Endodermal cell (in vitro differentiated cells): ENCODE results near the gene PTPRM. TPM values are rescaled to one million over a fixed set of nuclear protein-coding genes. Genes with fewer than 3 reads are reported as not detected.

ENCODE experiments used
- DNase-seq: peaks from one replicate; pipeline ENCODE4 v3.0.0-alpha.2; 2017
- H3K27ac ChIP-seq: 2 replicates; pipeline ENCODE4 v1.5.1; 2013; ENCODE audit warnings: mild to moderate bottlenecking, low read depth, low read length, moderate library complexity
- H3K27me3 ChIP-seq: 2 replicates; pipeline ENCODE4 v1.6.1; 2013; ENCODE audit warnings: mild to moderate bottlenecking, low read length, moderate library complexity; ENCODE audit not compliant: insufficient read depth, control insufficient read depth, poor library complexity, severe bottlenecking
- H3K36me3 ChIP-seq: 2 replicates; pipeline ENCODE4 v1.7.0; 2013; ENCODE audit warnings: mild to moderate bottlenecking, low read length, moderate library complexity; ENCODE audit not compliant: control insufficient read depth, insufficient read depth
- H3K4me1 ChIP-seq: one replicate; pipeline ENCODE4 v1.7.0; 2013; ENCODE audit warnings: low read length; ENCODE audit not compliant: control insufficient read depth, insufficient read depth
- H3K4me3 ChIP-seq: 2 replicates; pipeline ENCODE4 v1.5.1; 2013; ENCODE audit warnings: mild to moderate bottlenecking, low read length, moderate library complexity
- H3K9ac ChIP-seq: 2 replicates; pipeline ENCODE4 v1.6.1; 2013; ENCODE audit warnings: mild to moderate bottlenecking, low read length, moderate library complexity; ENCODE audit not compliant: poor library complexity, severe bottlenecking; ENCODE audit errors: extremely low read depth
- H3K9me3 ChIP-seq: 2 replicates; pipeline ENCODE4 v1.6.1; 2013; ENCODE audit warnings: mild to moderate bottlenecking, low read length, moderate library complexity; ENCODE audit not compliant: control insufficient read depth
- H3K27ac Mint-ChIP-seq: 2 replicates; pipeline ENCODE4 v1.8.0; 2020; ENCODE audit warnings: mixed read lengths
- H3K27me3 Mint-ChIP-seq: 2 replicates; pipeline ENCODE4 v1.8.0; 2021; ENCODE audit warnings: mild to moderate bottlenecking, mixed read lengths; ENCODE audit not compliant: insufficient read depth
- H3K36me3 Mint-ChIP-seq: 2 replicates; pipeline ENCODE4 v1.8.0; 2020; ENCODE audit warnings: low read depth, mixed read lengths
- H3K4me1 Mint-ChIP-seq: 2 replicates; pipeline ENCODE4 v1.8.0; 2020; ENCODE audit warnings: mixed read lengths
- H3K4me3 Mint-ChIP-seq: 2 replicates; pipeline ENCODE4 v1.8.0; 2020; ENCODE audit warnings: mild to moderate bottlenecking, moderate library complexity, mixed read lengths
- H3K9me3 Mint-ChIP-seq: 2 replicates; pipeline ENCODE4 v1.8.0; 2020; ENCODE audit warnings: mild to moderate bottlenecking, mixed read lengths
- CTCF ChIP-seq: fragments of 200-600 bp; sonication (generic); conservative IDR thresholded peaks from 2 replicates; pipeline ENCODE4 v1.5.0; 2021; ENCODE audit warnings: antibody characterized with exemption, mild to moderate bottlenecking
- WGBS, 2 experiments: methylation state at CpG; one replicate each; pipeline versions ENCODE4 v1.1.5 to v1.1.7; 2013; ENCODE audit warnings: missing lambda C conversion rate in 2 of 2, mixed read lengths in 1 of 2; ENCODE audit not compliant: insufficient coverage in 1 of 2, insufficient read length in 1 of 2; 5-methylcytosine and 5-hydroxymethylcytosine counted together
- total RNA-seq, 2 donors: library from RNA; stranded (reverse); fragmentation: NEBNext Ultra II Directional in 1 of 2; extraction: Animal tissue kit (Norgen Biotek cat#: 25700) in 1 of 2; gene quantifications; 2 replicates in 1 of 2; 3 replicates in 1 of 2; pipeline ENCODE4 v1.2.1, GENCODE V29; 2021

Gene PTPRM
- total RNA-seq, 2 donors from 2014 or later: 47.2 to 57.6 TPM

- Mint-ChIP-seq H3K4me3 (no peak overlapping the region), H3K9me3 (peaks cover 36% of the 10 kb centered on the region), H3K27me3 (no peaks in the 10 kb centered on the region), H3K36me3 (peaks cover 33% of the 10 kb centered on the region), H3K4me1 (peaks cover 38% of the 10 kb centered on the region), H3K27ac (no peak overlapping the region)
- Histone ChIP-seq H3K4me3 (peak overlapping the region; percentile 43), H3K9me3 (peaks cover 46% of the 10 kb centered on the region), H3K27ac (peak overlapping the region; percentile 81), H3K9ac (no peak overlapping the region), H3K4me1 (peaks cover 24% of the 10 kb centered on the region), H3K36me3 (peaks cover 30% of the 10 kb centered on the region), H3K27me3 (no peaks in the 10 kb centered on the region)
- TF ChIP-seq CTCF: no peak
- no peak for DNase-seq
- WGBS, 2 experiments: 87 to 96% methylated on average over 3 of the region's 3 CpGs
These were observed 245.4 kb downstream of the PTPRM start for GRCh38 chr18:7812431-7813063.

GRCh38 chr18:7813131-7813530 lies 246.0 kb downstream of the PTPRM start:
- H3K27ac Mint-ChIP-seq: no peak overlapping the region
- peaks cover 33% of the 10 kb centered on the region for H3K36me3 Mint-ChIP-seq
- WGBS, 2 experiments: 93 to 95% methylated on average over 5 of the region's 5 CpGs
- H3K9me3 Mint-ChIP-seq: peaks cover 36% of the 10 kb centered on the region
- H3K4me1 Mint-ChIP-seq: peaks cover 33% of the 10 kb centered on the region
- TF ChIP-seq CTCF: no peak
- H3K36me3 ChIP-seq: peaks cover 30% of the 10 kb centered on the region
- H3K4me3 Mint-ChIP-seq: no peak overlapping the region
- no peak for DNase-seq
- H3K9ac ChIP-seq: no peak overlapping the region
- no peaks in the 10 kb centered on the region for H3K27me3 ChIP-seq
- no peaks in the 10 kb centered on the region for H3K27me3 Mint-ChIP-seq
- peak overlapping the region; percentile 43 for H3K4me3 ChIP-seq
- peaks cover 46% of the 10 kb centered on the region for H3K9me3 ChIP-seq
- peaks cover 18% of the 10 kb centered on the region for H3K4me1 ChIP-seq
- H3K27ac ChIP-seq: peak overlapping the region; percentile 81

DNA sequence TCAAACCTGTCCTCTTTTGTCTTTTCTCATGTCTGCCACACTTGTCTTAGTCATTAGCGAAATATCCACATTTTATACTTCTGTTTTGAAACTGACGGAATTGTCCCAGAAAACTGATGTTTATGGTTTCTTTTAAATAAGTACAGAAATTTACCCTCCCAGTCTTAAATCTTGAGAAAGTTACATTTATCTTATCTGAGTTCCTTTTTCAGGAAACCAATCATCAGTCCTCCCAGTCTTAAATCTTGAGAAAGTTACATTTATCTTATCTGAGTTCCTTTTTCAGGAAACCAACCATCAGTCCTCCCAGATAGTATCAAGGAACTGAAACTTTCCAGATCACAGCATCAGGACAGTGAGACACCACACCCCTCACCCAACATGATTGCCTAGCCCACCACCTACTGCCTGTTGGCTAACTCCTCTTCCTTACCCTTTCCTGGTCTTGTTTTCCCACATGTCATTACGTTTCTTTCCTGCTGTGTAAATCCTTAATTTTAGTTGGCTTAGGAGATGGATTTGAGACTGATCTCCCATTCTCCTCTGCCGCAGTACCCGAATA lies 247.7 kb downstream of the PTPRM start:
- peaks cover 16% of the 10 kb centered on the region for H3K4me1 Mint-ChIP-seq
- peaks cover 36% of the 10 kb centered on the region for H3K9me3 Mint-ChIP-seq
- WGBS, 2 experiments: 83 to 92% methylated on average over 1 to 5 of the region's 5 CpGs
- H3K27ac Mint-ChIP-seq: no peak overlapping the region
- Histone ChIP-seq H3K4me1 (peaks cover 6% of the 10 kb centered on the region), H3K27ac (no peak overlapping the region), H3K27me3 (no peaks in the 10 kb centered on the region), H3K9me3 (peaks cover 46% of the 10 kb centered on the region), H3K9ac (no peak overlapping the region), H3K36me3 (peaks cover 35% of the 10 kb centered on the region), H3K4me3 (peak overlapping the region; percentile 65)
- H3K4me3 Mint-ChIP-seq: no peak overlapping the region
- H3K27me3 Mint-ChIP-seq: peaks cover 4% of the 10 kb centered on the region
- no peak for TF ChIP-seq CTCF
- DNase-seq: no peak
- peaks cover 39% of the 10 kb centered on the region for H3K36me3 Mint-ChIP-seq
